Measurements from ENCODE around the gene TBC1D22B.

- TF ChIP-seq, protein P1, sequence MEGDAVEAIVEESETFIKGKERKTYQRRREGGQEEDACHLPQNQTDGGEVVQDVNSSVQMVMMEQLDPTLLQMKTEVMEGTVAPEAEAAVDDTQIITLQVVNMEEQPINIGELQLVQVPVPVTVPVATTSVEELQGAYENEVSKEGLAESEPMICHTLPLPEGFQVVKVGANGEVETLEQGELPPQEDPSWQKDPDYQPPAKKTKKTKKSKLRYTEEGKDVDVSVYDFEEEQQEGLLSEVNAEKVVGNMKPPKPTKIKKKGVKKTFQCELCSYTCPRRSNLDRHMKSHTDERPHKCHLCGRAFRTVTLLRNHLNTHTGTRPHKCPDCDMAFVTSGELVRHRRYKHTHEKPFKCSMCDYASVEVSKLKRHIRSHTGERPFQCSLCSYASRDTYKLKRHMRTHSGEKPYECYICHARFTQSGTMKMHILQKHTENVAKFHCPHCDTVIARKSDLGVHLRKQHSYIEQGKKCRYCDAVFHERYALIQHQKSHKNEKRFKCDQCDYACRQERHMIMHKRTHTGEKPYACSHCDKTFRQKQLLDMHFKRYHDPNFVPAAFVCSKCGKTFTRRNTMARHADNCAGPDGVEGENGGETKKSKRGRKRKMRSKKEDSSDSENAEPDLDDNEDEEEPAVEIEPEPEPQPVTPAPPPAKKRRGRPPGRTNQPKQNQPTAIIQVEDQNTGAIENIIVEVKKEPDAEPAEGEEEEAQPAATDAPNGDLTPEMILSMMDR (IDR thresholded peaks at IDR 0.05; ENCODE audit: extremely low read depth in 1 of 2, insufficient read depth in 1 of 2, low read depth in 1 of 2, low read length in 2 of 2), result no peak
- TF ChIP-seq POLR2A (IDR thresholded peaks at IDR 0.05; ENCODE audit: low read depth, low read length), result no peak
Measured at GRCh38 chr6:37319156-37319555, 61.6 kb downstream of the TBC1D22B start.

Data from endothelial cell of umbilical vein (primary cell).